Spinal cord (tissue), 10 donors: ENCODE measurements around the gene TREML2. TPM values are rescaled to one million over a fixed set of nuclear protein-coding genes. Genes with fewer than 3 reads are reported as not detected.
"Not testable (repeated sequence)": the region's sequence is repeated elsewhere in the genome, so short reads cannot be mapped to it uniquely, and the experiment has no call there.

ENCODE experiments used
- DNase-seq, 6 donors: peaks; one replicate each; pipeline versions ENCODE4 v3.0.0 to v3.0.0-alpha.2; 2013 to 2015; ENCODE audit warnings: low spot score in 6 of 6, low read depth in 4 of 6
- H3K27ac ChIP-seq: one replicate; pipeline ENCODE4 v1.5.1; 2013; ENCODE audit warnings: low read depth, low read length, control low read depth
- H3K27me3 ChIP-seq: one replicate; pipeline ENCODE4 v1.6.1; 2013; ENCODE audit warnings: low read length; ENCODE audit not compliant: control insufficient read depth, insufficient read depth
- H3K36me3 ChIP-seq: one replicate; pipeline ENCODE4 v1.6.1; 2013; ENCODE audit warnings: low read length; ENCODE audit not compliant: control insufficient read depth, insufficient read depth
- H3K4me1 ChIP-seq: one replicate; pipeline ENCODE4 v1.6.1; 2013; ENCODE audit warnings: low read length; ENCODE audit not compliant: control insufficient read depth, insufficient read depth
- H3K4me3 ChIP-seq: one replicate; pipeline ENCODE4 v1.5.1; 2013; ENCODE audit warnings: low read depth, low read length, control low read depth
- H3K9me3 ChIP-seq: one replicate; pipeline ENCODE4 v1.6.1; 2013; ENCODE audit warnings: low read length; ENCODE audit not compliant: control insufficient read depth, insufficient read depth
- WGBS: methylation state at CpG from one replicate; pipeline ENCODE4 v1.1.5; 2013; ENCODE audit warnings: missing lambda C conversion rate; ENCODE audit not compliant: insufficient coverage; 5-methylcytosine and 5-hydroxymethylcytosine counted together
- long read RNA-seq, 4 donors: transcript quantifications; one replicate each; lab custom pipeline, GENCODE V29; 2026
- polyA plus RNA-seq, 2 donors: library from polyadenylated mRNA; unstranded; fragments of 120-200 nt; gene quantifications; one replicate each; pipeline ENCODE4 v1.2.1, GENCODE V29; 2013; ENCODE audit not compliant: insufficient read length in 2 of 2
- total RNA-seq, 2 donors: library from RNA; depleted of rRNA in 1 of 2; stranded (reverse); fragments of 120-200 nt in 1 of 2; fragments of >200 nt in 1 of 2; gene quantifications; one replicate each; pipeline versions ENCODE4 v1.2.3 to v1.2.4, GENCODE V29; 2013 to 2014
- donor health status: healthy.

Gene TREML2, protein sequence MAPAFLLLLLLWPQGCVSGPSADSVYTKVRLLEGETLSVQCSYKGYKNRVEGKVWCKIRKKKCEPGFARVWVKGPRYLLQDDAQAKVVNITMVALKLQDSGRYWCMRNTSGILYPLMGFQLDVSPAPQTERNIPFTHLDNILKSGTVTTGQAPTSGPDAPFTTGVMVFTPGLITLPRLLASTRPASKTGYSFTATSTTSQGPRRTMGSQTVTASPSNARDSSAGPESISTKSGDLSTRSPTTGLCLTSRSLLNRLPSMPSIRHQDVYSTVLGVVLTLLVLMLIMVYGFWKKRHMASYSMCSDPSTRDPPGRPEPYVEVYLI
- under 1 TPM; 0.11 to 0.40 TPM for total RNA-seq
- not detected for polyA plus RNA-seq
- long read RNA-seq, donor 1: 0 reads
- long read RNA-seq, donor 2: 0 reads
- long read RNA-seq, donor 3: 0 reads
- long read RNA-seq, donor 4: 0 reads

DNA sequence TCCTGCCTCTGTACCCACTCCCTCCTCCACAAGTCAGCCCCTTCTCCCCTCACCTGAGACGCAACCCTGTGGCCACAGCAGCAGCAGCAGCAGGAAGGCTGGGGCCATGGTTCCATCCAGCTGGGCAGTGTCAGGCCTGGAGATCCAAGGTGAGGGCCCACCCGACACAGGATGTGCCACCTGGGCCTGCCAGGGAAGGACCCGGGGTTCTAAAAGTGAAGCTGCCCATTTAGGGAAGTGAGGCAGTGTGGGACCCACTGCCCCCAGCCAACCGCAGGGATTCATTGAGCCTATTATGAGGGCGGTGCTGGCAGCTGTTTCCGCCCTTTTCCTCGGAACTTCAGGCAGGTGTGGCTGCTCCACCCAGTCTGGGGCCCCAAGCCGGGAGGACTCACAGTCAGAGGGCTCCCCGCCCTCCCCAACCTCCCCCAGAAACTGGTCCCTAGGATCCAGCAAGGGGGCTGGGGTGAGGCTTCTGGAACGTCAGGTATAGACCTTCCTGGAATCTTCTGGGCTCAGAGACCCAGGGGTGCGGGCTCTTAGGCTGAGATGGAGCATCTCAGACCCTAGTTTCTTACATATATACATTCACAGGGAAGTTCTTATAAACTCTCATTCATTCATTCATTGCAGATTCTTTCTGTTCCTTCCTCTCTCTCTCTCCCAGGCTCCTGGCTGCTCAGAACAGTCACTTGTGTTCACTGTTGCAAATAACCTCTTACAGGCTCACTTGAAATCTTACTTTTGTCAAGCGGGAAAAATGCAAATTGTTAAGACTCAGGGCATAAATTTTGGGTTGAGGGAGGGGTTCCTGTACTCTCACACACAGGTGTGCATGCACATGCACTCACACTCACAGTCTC lies at the start of gene TREML2:
TSS of gene TREML2 (minus strand) at position 249 of the 863 bp plus-strand sequence. CDS start at position 108, 141 bp downstream.
- no peak within 1 kb of the TSS for H3K27ac ChIP-seq
- H3K36me3 ChIP-seq: no peaks in the 10 kb centered on the region

DNA sequence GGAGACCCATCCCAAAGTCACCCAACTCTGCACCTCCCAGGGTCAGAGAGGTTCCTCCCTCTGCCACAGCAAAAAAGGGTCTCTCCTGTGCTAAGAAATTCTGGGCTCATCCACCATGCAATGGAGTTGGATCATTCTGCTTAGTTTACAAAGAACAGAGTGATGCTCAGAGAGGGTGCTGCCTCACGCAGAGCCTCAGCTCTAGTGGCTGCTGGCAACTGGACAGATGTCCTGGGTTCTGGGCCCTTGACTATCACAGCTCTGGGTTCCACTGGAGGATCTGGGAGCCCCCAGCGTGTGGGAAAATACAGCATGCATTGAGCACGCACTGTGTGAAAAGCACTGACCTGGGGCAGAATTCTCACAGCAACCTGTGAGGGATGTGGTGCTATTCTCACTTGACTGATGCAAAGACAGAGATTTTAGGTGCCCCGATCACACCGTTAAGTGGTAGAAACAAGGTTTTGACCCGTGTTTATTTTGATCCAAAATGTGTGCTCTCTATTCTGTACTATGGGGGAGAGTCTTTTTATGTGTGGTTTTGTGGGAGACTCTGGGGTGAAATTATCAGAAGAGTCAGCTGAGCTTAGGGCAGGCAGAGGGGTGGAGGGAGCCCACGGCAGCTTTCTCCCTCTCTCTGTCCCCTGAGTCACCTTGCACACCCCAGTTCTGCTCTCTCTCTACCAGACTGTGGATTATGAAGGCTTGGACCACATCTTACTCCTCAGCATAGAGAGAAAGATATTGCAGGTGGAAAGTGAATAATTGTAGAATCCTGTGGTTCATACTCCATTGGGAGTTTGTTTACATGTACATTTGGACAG lies 47.1 kb upstream of the TREML2 start:
- H3K4me3 ChIP-seq: no peak overlapping the region
- H3K4me1 ChIP-seq: no peaks in the 10 kb centered on the region
- no peaks in the 10 kb centered on the region for H3K9me3 ChIP-seq
- no peak overlapping the region for H3K27ac ChIP-seq
- H3K27me3 ChIP-seq: no peaks in the 10 kb centered on the region
- 85% methylated on average over 5 of the region's 7 CpGs for WGBS
- DNase-seq: no peak
- no peaks in the 10 kb centered on the region for H3K36me3 ChIP-seq

More for the DNA sequence above, at the start of gene TREML2:
- no peak within 1 kb of the TSS for H3K4me3 ChIP-seq
- H3K27me3 ChIP-seq: no peaks in the 10 kb centered on the region
- no peak for DNase-seq
- no peaks in the 10 kb centered on the region for H3K9me3 ChIP-seq
- H3K4me1 ChIP-seq: no peaks in the 10 kb centered on the region
- WGBS: 82% methylated on average over 5 of the region's 12 CpGs

DNA sequence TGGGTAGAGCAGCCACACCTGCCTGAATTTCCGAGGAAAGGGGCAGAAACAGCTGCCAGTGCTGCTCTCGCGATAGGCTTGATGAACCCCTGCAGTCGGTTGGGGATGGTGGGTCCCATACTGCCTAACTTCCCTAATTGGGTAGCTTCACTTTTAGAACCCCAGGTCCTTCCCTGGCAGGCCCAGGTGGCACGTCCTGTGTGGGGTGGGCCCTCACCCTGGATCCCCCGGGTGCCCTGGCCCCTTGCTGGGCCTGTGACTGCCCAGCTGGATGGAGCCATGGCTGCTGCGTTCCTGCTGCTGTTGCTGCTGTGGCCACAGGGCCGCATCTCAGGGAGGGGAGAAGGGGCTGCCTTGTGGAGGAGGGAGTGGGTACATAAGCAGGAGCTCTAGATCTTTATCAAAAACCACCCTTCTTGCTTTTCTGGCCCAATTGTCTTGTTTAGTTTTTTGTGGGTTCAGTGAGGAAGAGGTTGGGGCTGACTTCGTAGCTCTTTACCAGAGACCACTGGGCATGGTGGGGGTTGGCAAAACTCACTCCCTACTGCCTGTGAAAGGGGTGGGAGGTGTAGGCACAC lies 46.4 kb upstream of the TREML2 start:
- DNase-seq: no peak
- Histone ChIP-seq H3K36me3 (no peaks in the 10 kb centered on the region), H3K27ac (no peak overlapping the region), H3K4me1 (no peaks in the 10 kb centered on the region), H3K9me3 (no peaks in the 10 kb centered on the region), H3K4me3 (no peak overlapping the region), H3K27me3 (no peaks in the 10 kb centered on the region)
- 77% methylated on average over 8 of the region's 9 CpGs for WGBS

DNA sequence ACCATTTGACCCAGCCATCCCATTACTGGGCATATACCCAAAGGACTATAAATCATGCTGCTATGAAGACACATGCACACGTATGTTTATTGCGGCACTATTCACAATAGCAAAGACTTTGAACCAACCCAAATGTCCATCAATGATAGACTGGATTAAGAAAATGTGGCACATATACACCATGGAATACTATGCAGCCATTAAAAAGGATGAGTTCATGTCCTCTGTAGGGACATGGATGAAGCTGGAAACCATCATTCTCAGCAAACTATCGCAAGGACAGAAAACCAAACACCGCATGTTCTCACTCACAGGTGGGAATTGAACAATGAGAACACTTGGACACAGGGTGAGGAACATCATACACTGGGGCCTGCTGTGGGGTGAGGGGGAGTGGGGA lies 45.6 kb upstream of the TREML2 start:
- H3K36me3 ChIP-seq, H3K4me3 ChIP-seq, H3K4me1 ChIP-seq, H3K27ac ChIP-seq, H3K9me3 ChIP-seq, DNase-seq, H3K27me3 ChIP-seq: not testable (repeated sequence)
- WGBS: no CpG with 5 or more reads among the region's 4 CpGs

DNA sequence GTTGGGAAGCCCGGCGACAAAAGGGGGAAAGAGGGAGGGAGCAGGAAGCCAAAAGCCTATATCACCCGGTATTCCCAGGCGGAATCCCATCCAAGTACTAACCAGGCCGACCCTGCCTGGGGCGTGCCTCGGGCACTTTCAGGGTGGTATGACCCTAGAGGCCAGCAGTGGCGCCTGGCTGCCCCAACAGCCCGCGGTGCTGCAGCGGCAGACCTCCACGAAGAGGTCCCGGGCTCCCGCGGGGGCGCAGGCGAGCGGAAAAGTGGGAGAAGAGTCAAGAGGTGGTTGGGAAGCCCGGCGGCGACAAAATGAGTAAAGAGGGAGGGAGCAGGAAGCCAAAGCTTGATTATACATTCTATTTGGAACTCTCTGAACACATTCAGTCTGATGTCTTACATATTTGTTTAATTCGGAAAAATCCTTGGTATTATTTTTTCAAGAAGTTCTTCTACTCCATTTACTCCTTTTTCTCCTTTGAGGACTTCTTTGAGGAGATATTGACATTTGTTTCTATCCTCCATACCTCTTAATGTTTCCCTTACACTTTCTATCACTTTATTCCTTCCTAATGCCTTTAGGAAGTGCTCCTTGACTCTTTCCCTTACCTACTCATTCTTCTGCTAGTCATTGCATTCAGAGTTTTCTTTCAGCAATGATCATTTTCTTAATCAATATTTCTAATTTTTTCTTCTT lies 38.7 kb upstream of the TREML2 start:
- H3K27ac ChIP-seq: no peak overlapping the region
- H3K4me1 ChIP-seq: peaks cover 3% of the 10 kb centered on the region
- WGBS: 5% methylated on average over 14 of the region's 22 CpGs
- no peaks in the 10 kb centered on the region for H3K9me3 ChIP-seq
- H3K27me3 ChIP-seq: peaks cover 8% of the 10 kb centered on the region
- no peak for DNase-seq
- H3K36me3 ChIP-seq: no peaks in the 10 kb centered on the region
- no peak overlapping the region for H3K4me3 ChIP-seq

DNA sequence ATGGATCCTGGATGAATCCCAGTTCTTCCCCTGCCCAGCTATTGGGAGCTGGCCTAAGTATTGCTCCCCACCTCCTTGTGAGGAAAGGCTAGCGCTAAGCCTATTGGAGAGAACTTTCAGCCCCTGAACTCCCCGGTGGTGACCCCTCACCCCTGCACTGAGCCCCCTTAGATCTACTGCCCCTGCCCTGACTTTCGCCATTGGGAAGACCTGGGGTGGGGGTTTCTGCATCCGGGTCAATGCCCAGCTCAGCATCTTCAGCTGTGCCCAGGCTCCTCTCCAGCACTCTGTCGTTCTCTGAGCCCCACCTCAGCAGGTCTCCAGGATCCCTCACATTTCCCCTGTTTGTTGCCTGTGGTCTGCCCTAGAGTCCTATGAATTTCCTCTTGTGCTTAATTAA lies 36.2 kb upstream of the TREML2 start:
- H3K4me1 ChIP-seq: peaks cover 3% of the 10 kb centered on the region
- no peaks in the 10 kb centered on the region for H3K9me3 ChIP-seq
- DNase-seq: no peak

DNA sequence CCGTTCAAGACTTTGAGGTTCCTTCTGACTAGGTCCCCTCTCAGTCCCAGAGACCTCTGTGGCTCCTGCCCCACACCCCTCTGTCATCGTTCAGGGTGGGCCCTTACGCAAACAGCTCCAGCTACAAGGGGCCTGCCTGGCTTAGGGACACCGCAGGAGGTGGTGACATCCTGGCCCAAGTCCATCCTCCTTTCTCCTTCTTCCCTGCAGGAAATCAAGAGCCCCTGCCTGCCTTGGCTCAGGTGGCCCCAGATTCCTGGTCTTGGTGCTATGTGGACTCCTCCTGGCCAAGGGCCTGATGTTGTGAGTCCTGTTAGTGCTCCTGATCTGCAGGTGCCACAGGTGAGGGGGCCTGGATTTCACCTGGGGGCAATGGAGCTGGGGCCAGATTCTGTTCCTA lies 35.3 kb upstream of the TREML2 start:
- Histone ChIP-seq H3K4me3 (no peak overlapping the region), H3K9me3 (no peaks in the 10 kb centered on the region), H3K36me3 (no peaks in the 10 kb centered on the region), H3K27me3 (peaks cover 8% of the 10 kb centered on the region), H3K4me1 (peaks cover 3% of the 10 kb centered on the region), H3K27ac (no peak overlapping the region)
- DNase-seq: no peak
- 73% methylated on average over 4 of the region's 4 CpGs for WGBS

More for the DNA sequence above, 36.2 kb upstream of the TREML2 start:
- Histone ChIP-seq H3K27me3 (peaks cover 8% of the 10 kb centered on the region), H3K4me3 (no peak overlapping the region), H3K36me3 (no peaks in the 10 kb centered on the region), H3K27ac (no peak overlapping the region)
- 82% methylated on average over 3 of the region's 5 CpGs for WGBS

DNA sequence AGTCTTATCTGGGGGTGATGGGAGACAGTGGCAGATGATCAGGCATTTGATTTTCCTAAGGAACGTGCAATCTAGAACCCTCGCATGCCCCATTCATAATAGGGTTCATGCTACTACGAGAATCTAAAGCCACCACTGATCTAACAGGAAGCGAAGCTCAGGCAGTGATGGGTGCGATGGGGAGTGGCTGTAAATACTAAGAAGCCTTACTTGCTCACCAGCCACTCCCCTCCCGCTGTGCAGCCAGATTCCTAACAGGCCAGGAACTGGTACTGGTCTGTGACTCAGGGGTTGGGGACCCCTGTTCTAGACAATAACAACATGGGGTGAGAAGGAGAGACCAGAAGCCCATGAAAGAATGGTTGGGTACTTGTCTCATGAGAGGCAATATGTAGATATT lies 31.7 kb upstream of the TREML2 start:
- no peaks in the 10 kb centered on the region for H3K27me3 ChIP-seq
- H3K9me3 ChIP-seq: no peaks in the 10 kb centered on the region
- H3K27ac ChIP-seq: no peak overlapping the region
- DNase-seq: no peak
- H3K36me3 ChIP-seq: no peaks in the 10 kb centered on the region
- no peak overlapping the region for H3K4me3 ChIP-seq
- WGBS: 100% methylated on average over 1 of the region's 6 CpGs
- no peaks in the 10 kb centered on the region for H3K4me1 ChIP-seq
